Measurements from ENCODE around the gene CDIP1. TPM values are rescaled to one million over a fixed set of nuclear protein-coding genes. Genes with fewer than 3 reads are reported as not detected.
A peak's percentile ranks its signal among the peaks of the same experiment; 100 is the strongest.

Gene CDIP1
- total RNA-seq (10 to 100 TPM; 16.3 to 20.1 (median 18.9) TPM), polyA plus RNA-seq (10 to 100 TPM; 13.6 to 24.4 TPM)

DNA sequence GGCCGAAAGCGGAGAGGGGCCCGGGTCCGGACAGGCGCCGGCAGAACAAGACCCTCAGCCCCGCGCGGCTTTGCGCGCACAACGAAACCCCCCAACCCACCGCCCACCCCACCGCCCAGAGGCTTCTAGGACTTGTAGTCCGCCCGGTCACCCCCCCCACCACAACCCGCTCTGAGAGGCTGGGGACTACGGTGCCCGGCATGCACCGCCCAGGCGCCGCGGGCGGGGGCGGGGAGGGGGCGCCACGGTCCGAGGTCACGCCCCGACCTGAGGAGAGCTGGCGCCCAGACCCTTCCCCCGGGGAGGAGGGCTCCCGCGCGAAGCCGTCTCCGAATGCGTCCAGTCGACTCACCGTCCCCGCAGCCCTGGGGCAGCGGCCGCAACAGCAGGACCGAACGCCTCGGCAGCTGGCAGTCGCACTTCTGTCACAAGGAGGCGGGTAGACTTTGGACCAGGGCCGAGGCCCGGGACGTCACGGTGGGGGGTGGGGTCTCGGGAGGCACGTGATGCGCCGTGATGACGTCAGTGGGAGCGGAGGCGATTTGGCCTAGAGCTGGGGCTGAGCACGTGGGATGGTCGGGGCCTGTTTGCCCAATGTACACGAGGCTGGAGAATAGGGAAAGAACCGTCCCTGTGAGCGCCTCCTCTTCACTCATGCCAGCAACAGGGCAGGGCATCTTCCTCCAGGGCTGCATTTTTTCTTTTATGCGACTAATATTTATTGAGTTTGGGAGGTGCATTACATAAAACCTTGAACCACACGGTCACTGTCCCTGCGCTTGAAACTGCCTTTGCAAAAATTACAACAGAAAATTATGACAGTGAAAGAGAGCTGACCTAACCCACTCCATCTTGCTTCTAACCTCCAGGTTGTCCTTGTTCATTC lies at the start of gene CDIP1:
Gene CDIP1, minus strand, starts transcription at position 424 of the 886 bp plus-strand sequence. CDS start 24,643 bp downstream, outside the sequence.
- no peak for TF ChIP-seq CTCF (IDR thresholded peaks at IDR 0.05)
- intact Hi-C loops (cut with DNase I): no loop called here
- Histone ChIP-seq H3K4me3 (peak within 1 kb of the TSS; percentile 84 to 95 (median 91)), H3K27ac (peak within 1 kb of the TSS; percentile 84 to 92 (median 89)), H3K36me3 (no peaks in the 10 kb centered on the region), H3K9me3 (no peaks in the 10 kb centered on the region), H3K27me3 (no peaks in the 10 kb centered on the region), H3K4me1 (peaks cover 0 to 11% (median 8%) of the 10 kb centered on the region in 3 donors)
- peak; percentile 87 to 94 (median 90) for ATAC-seq
- FAIRE-seq: peak; percentile 72
- peak; percentile 96 to 99 (median 98) for DNase-seq
- 5 to 6% methylated on average over 51 to 67 of the region's 67 CpGs for WGBS, 2 donors

DNA sequence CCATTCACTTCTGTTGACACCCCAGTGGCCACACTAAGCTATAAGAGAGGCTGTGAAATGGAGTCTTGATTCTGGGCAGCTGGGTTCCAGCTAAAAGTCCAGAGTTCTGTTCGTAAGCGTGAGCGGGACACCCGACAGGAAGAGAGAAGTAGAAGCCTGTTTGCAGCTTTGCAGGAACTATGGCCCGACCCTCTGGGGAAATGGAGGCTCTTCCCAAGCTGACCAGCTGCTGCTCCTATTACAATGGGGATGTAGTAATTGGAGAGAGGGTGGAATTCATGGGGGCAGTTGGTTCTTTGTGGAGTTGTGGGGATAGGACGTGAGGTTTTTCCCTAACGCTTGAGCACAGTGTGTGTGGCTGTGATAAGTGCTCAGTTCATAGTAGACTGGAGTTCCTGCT lies 47.7 kb upstream of the CDIP1 start:
- FAIRE-seq: no peak
- intact Hi-C loops (cut with DNase I): loop anchor here in 1 of 3 donors (10.0 kb wide), 1 partner anchor 71 kb away; no protein-coding TSS in a partner anchor
- DNase-seq: no peak
- Histone ChIP-seq H3K27ac (no peak overlapping the region), H3K9me3 (no peaks in the 10 kb centered on the region), H3K4me1 (no peaks in the 10 kb centered on the region), H3K36me3 (no peaks in the 10 kb centered on the region), H3K4me3 (no peak overlapping the region), H3K27me3 (no peaks in the 10 kb centered on the region)
- 61 to 69% methylated on average over 7 of the region's 7 CpGs for WGBS, 2 donors
- no peak for ATAC-seq
- no peak for TF ChIP-seq CTCF (IDR thresholded peaks at IDR 0.05)

GRCh38 chr16:4583906-4584305 lies 45.3 kb upstream of the CDIP1 start:
- Histone ChIP-seq H3K4me1 (no peaks in the 10 kb centered on the region), H3K27me3 (no peaks in the 10 kb centered on the region), H3K4me3 (no peak overlapping the region), H3K27ac (no peak overlapping the region), H3K9me3 (no peaks in the 10 kb centered on the region), H3K36me3 (no peaks in the 10 kb centered on the region)
- no peak for ATAC-seq
- 85 to 95% methylated on average over 4 of the region's 4 CpGs for WGBS, 2 donors
- no peak for FAIRE-seq
- intact Hi-C loops (cut with DNase I): loop anchor here in 1 of 3 donors (10.0 kb wide), 1 partner anchor 69 kb away; no protein-coding TSS in a partner anchor
- DNase-seq: no peak
- TF ChIP-seq CTCF (IDR thresholded peaks at IDR 0.05): no peak

- no peaks in the 10 kb centered on the region for H3K27me3 ChIP-seq
- no peak overlapping the region for H3K4me3 ChIP-seq
- no peaks in the 10 kb centered on the region for H3K4me1 ChIP-seq
- no peaks in the 10 kb centered on the region for H3K36me3 ChIP-seq
- FAIRE-seq: no peak
- 34 to 43% methylated on average over 6 of the region's 6 CpGs for WGBS, 2 donors
- no peak overlapping the region for H3K27ac ChIP-seq
- intact Hi-C loops (cut with DNase I): loop anchor here in 1 of 3 donors (10.0 kb wide), 1 partner anchor 65 kb away; no protein-coding TSS in a partner anchor
- no peaks in the 10 kb centered on the region for H3K9me3 ChIP-seq
- ATAC-seq: peak in 2 of 4 donors; percentile 23 to 45
- TF ChIP-seq CTCF (IDR thresholded peaks at IDR 0.05): no peak
- DNase-seq: no peak
These were observed 41.7 kb upstream of the CDIP1 start for GRCh38 chr16:4580250-4580649.

Data from pancreas (tissue), 10 donors.